Activated T-cell treated with anti-CD3 and anti-CD28 coated beads for 4 hours (primary cell): Measurements from ENCODE around the gene MAPK11.

Experiments used
- DNase-seq: peaks from one replicate; pipeline ENCODE4 v3.0.0-alpha.2; 2020

MAPK11 gene

GRCh38 chr22:50246242-50247175 lies 23.7 kb downstream of the MAPK11 start:
- no peak for DNase-seq

- DNase-seq, result peak; percentile 73
Observed at GRCh38 chr22:50245214-50246072, 24.7 kb downstream of the MAPK11 start.

GRCh38 chr22:50244420-50245213 lies 25.6 kb downstream of the MAPK11 start, which contains the start of gene TUBGCP6:
TSS of gene TUBGCP6 (minus strand) at chr22:50245023. CDS start at chr22:50244459, 564 bp downstream.
- peak; percentile 86 for DNase-seq

GRCh38 chr22:50243685-50244419 lies 26.3 kb downstream of the MAPK11 start:
- DNase-seq, result no peak

- no peak for DNase-seq
Observed at GRCh38 chr22:50242406-50242949, 27.7 kb downstream of the MAPK11 start.

- no peak for DNase-seq
Observed at GRCh38 chr22:50238755-50239154, 31.4 kb downstream of the MAPK11 start.

GRCh38 chr22:50236731-50237409 lies 33.3 kb downstream of the MAPK11 start:
- DNase-seq, result no peak

- DNase-seq, result no peak
Observed at GRCh38 chr22:50233223-50233622, 37.0 kb downstream of the MAPK11 start.

- DNase-seq, result no peak
Observed at GRCh38 chr22:50232481-50233151, 37.6 kb downstream of the MAPK11 start.

- no peak for DNase-seq
Observed at GRCh38 chr22:50229370-50229769, 40.8 kb downstream of the MAPK11 start.

- DNase-seq, result no peak
Observed at GRCh38 chr22:50228366-50228765, 41.8 kb downstream of the MAPK11 start.

GRCh38 chr22:50227579-50228215 lies 42.5 kb downstream of the MAPK11 start:
- DNase-seq, result no peak

- no peak for DNase-seq
Observed at GRCh38 chr22:50226875-50227165, 43.4 kb downstream of the MAPK11 start.

- no peak for DNase-seq
Observed at GRCh38 chr22:50226063-50226874, 43.9 kb downstream of the MAPK11 start.

GRCh38 chr22:50225200-50225969 lies 44.8 kb downstream of the MAPK11 start:
- DNase-seq, result no peak

GRCh38 chr22:50224071-50224470 lies 46.1 kb downstream of the MAPK11 start:
- no peak for DNase-seq

- DNase-seq, result no peak
Observed at GRCh38 chr22:50222508-50222907, 47.7 kb downstream of the MAPK11 start.
